Activated CD4-positive, CD25-positive, alpha-beta regulatory T cell treated with anti-CD3 and anti-CD28 coated beads, Interleukin-2, amount 50 U/mL, for 24 hours (primary cell): ENCODE data around the gene KCNAB1.

Source experiments
- ATAC-seq, 2 donors: fragments of 150-1000 bp; cut with Tn5 transposase; one replicate each; pipeline ENCODE4 v1.10.0; 2021; ENCODE audit warnings: mild to moderate bottlenecking in 1 of 2, moderate library complexity in 1 of 2

KCNAB1 gene

GRCh38 chr3:156378871-156379270, 258.5 kb downstream of the KCNAB1 start:
- no peak for ATAC-seq

DNA sequence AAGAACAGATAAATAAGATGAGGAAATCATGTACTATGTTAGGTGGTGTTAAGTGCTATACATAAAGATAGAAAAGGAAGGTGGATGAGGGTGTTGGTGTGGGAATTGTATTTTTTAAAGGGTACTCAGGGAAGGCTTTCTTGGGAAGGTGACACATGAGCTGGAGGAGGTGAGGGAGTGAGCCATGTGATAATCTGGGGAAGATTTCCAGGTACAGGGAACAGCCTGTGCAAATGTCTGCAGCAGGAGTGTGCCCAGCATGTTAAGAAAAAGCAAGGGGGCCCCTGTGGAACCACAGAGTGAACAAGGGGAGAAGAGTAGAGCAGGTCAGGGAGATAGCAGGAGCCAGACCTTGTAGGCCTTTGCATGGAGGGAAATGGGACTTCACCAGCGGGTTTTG, 258.9 kb downstream of the KCNAB1 start:
- no peak for ATAC-seq

DNA sequence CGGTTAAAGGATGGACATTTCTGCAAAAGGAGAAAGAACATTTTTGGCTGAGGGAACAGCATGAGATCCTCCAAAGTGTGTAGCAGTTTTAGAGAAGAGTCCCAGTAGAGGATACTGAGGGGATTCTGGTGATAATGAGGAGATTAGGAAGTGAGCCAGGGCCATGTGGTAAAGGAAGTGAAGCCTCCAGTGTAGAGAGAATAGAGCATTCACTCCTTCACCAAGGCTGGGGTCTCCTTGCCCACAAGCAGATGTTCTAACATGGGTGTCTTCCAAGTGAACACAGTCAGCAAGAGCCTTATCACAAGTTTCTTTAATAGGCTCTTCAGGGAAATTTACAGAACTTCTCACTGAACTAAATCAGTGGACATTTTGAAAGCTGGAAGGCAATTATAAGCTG, 260.9 kb downstream of the KCNAB1 start:
- ATAC-seq: no peak

GRCh38 chr3:156382458-156383346, 262.3 kb downstream of the KCNAB1 start:
- ATAC-seq: no peak

DNA sequence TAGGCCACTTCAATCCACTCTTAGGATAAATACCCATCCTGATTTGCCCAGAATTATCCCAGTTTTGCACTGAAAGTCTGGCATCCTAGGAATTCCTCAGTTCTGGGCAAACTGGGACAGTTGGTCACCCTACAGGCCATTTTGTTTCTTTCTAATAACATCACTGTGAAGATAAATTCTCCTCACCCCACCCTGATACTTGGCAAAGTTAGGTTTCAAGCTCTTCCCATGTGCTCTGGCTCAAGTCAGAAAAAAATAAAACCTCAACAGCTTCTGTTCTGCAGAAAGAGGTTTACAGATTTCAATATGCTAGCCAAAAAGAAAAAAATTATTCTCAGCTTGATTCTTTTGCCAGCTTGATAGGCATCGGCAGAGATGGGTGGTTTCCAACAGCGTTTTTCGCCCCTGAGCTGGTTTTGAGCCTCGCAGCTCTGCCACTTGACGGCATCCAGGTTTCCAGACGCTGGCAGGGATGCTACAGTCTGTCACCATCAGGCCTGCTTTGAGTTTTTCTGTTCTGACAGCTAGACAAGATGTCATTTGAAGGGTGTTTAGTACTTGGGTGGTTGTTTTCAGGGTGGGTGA, 263.2 kb downstream of the KCNAB1 start:
- ATAC-seq: no peak

GRCh38 chr3:156388497-156389448, 268.4 kb downstream of the KCNAB1 start:
- no peak for ATAC-seq

DNA sequence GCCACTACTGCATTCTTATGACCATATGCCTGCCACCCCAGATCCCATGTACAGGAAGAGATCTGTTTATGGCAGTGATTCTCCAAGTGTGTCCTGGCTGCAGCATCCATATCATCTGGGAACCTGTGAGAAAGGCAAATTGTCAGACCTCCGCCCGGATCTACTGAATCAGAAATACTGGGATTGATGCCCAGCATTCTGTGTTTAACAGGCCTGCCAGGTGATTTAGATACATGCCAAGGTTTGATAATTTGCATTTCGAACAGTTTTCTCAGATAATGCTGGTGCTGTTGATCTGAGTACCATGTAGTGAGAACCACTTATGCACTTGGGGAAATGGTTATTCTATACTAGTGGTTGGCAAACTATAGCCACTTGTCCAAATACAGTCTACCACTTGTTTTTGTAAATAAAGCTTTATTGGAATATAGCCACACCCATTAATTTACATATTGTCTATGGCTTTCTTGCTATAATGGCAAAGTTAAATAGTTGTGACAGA, 269.1 kb downstream of the KCNAB1 start:
- no peak for ATAC-seq

GRCh38 chr3:156390846-156391245, 270.5 kb downstream of the KCNAB1 start:
- no peak for ATAC-seq

DNA sequence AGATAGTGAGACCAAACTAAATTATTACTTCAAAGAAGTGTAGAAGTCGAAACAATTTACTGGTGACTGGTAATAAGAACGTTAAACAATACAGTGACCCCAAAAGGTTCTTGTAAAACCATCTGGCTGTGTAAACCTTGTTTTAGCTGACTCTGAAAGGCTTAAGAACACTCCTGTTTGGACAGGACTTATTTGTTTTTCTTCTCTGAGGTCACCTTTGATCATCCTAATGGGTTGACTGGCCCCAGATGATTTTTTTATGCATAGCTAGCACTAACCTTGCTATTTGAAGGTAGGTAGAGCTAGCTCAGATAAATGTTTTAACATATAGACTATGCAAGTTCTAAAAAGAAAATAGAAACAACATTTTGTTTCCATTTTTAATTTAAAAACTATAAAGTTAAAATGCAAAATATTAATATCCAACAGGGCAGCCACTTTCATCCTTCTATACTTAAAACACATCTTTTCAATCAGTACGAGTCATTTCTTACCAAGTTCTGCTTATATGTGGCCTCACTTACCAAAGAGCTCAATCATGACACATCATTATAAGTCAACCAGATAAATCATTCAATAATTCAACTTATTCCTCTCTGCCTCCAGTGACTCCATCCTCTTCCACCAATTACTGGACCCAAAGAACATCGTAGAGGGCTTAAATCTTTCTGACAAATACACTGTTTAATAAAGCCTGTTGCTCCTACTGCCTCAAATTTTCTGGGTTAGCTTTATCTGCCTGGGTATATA, 275.8 kb downstream of the KCNAB1 start:
- ATAC-seq: no peak

DNA sequence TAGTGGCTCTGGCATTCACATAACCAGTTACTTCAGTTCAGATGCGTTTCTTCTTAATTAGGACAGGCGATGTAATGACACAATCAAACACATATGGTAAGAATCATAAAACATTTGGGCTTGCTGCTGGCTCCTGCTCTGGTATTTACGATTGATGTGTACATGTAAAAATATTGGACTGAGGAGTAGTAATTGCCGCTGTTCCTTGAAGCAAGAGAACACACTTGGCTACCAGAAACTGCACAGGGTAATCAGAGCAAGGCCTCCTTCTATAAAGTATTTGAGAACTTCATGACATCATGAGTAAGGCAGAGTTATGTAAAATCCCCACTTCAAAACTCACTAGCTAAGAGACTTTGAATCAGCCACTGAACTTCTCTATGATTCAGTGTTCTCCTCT, 276.5 kb downstream of the KCNAB1 start:
- ATAC-seq: no peak

- ATAC-seq: no peak
These were observed 277.2 kb downstream of the KCNAB1 start for GRCh38 chr3:156397534-156397933.

DNA sequence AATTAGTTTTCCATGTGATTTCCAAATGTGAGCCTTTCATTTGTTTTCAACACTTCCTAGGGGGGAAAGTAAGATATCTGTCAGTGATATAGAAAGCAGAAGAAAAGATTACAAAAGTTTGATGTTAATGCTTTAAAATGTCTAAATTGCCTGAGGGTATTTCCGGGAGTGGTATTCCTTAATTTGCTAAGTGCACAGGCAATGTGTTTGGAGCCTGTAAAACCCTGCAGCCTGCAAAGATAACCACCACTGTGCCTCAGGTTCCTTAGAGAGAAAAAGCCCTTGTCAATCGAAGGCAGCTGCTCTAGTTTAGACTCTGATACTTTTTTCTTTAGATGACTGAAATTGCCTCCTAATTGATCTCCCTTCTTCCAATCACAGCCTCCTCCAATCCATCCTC, 279.7 kb downstream of the KCNAB1 start:
- no peak for ATAC-seq

DNA sequence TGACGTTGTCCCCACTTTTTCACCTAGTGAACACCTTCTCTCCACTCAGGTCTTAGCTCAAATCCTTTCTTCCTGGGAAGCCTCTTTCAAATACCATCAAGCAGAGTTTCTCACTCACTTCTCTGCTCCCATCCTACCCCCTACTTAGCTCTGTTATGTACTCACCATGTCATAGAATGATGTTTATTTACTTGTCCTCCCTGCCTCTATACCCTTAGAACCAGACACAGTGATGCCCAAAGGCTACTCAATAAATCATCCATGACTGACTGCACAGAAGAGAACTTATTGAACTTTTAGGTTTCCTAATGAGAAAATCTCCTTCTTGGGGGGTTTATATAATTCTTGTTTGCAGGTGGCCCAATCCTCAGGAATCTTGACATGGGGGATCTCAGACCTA, 280.4 kb downstream of the KCNAB1 start:
- ATAC-seq: no peak

- ATAC-seq: no peak
These were observed 283.8 kb downstream of the KCNAB1 start for GRCh38 chr3:156404217-156404616.

DNA sequence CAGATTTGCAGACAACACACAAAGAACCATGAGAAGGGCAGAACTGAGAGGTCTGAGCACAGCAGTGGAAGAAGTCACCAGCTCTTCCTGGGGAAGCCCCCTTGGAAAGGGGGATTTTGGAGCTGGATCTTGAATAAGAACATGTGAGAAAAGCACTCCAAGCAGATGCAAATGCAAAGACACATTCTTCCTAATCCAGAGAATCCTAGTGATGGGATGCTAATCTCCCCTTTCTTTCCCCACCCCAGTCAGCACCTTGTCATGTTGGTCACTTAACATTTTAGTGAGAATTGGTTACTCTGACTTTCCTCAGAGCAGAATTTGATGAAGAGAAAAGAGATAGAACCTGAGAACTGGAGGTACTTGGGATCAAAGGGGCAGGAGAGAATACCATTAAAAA, 286.0 kb downstream of the KCNAB1 start:
- ATAC-seq: no peak

DNA sequence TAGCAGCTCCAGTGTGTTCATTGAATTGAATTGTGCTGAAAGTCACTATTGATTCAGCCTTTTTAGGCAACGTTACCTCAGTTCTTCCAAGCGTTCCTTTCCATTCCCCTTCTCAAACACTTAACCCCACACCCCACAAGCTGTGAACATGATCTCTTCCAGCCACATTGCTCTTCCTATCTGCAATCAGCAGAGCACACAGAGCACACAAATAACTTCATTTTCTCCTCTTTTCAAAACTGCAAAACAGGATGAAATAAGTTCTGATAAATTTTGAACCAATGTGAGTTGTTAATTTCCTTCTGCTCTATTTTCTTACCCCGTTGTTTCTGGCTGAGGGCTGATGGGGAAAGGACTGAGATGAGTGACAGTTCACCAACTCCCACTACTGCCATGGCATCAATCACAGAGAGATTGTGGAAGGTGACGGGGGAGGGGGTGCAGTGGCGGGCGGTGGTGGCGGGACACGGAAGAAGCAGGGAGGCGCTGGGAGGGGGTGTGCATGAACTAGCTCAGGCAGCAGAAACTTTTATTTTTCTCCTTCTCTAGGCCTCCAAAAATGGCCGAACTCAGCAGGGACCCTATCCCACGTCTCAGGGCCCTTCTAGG, 287.3 kb downstream of the KCNAB1 start:
- no peak for ATAC-seq

DNA sequence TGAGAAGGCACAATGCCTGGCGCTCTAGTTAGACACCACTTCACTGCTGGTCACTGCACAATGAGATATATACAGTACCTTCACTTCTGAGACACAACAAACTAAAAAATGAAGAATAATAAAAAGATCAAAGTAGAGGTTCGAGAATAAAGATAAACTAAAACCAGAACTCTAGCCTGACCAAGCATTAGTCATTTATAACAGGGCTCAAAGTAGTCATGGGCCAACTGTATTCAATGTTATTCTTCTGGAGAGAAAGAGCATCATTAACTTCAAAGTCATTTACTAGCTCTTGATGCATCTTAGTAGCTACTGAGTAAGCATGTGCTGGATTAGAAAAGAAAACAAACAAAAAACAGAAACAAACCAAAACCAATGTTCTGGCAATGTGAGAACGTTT, 289.3 kb downstream of the KCNAB1 start:
- peak in 1 of 2 donors; percentile 38 for ATAC-seq

GRCh38 chr3:156412600-156412999, 292.2 kb downstream of the KCNAB1 start:
- ATAC-seq: no peak

DNA sequence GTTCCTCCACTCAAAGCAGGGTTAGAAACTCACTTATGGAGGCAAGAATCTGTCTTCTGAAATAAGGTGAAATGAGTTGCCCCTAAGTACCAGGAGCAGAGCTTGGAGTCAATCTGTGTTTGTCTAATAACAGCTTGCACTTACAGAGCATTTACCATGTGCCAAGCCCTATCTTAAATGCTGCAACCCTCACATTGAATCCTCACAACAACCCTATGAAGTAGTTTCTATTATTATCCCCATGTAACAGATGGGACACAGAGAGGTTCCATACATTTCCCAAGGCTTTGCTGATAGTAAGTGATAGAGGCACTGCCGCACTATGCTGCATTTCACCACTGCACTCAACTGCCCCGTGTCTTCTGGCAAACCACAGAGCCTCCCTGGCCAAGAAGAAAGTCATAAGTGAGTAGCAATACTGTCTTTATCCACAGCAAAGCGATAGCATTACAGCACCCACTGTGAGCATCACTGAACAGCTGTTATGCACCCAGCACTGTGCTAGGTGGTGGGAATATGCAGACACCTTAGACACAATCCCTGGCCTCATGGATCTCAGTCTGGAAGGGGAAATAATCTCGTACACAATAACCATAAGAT, 293.0 kb downstream of the KCNAB1 start:
- no peak for ATAC-seq

DNA sequence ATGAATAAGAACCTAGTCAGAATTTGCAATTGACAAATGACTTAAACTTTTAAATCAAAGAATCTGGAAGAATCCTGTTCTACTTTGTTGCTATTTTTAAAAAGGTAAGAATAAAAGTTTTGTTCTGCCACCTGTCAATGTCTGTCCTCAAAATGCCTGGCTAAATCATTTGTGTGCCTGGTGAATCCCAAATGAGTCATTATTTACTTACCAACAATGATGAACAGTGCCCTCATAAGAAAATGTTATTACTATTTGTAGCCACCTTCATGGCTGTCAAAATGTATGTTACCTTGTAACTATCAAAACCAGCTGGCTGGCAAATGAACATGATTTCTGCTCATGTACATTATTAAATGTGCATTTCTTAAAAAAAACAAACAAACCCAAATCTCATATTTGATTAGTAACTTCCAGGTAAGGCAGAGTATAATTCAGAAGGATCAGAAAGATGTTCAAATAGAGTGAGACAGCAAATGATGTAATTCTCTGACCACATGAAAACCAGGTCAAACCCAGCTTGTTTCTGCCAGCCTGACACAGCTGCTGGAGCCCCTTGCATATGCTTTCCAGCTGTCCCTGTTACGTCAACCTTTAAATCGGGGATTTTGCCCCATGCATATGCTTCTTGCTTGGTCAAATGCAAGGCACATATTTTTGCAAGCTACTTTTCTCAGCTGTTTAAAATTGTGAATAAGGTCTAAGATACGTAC, 296.6 kb downstream of the KCNAB1 start:
- ATAC-seq: no peak
